HG02610 (cell line): ENCODE measurements around the gene ZNF559.
"Not testable (repeated sequence)": the region's sequence is repeated elsewhere in the genome, so short reads cannot be mapped to it uniquely, and the experiment has no call there.

Source experiments
- ATAC-seq: cut with Tn5 transposase; IDR thresholded peaks from one replicate; pipeline ENCODE4 v1.9.1; 2021; ENCODE audit warnings: mild to moderate bottlenecking, moderate library complexity; ENCODE audit not compliant: unreplicated experiment

The ZNF559 gene

DNA sequence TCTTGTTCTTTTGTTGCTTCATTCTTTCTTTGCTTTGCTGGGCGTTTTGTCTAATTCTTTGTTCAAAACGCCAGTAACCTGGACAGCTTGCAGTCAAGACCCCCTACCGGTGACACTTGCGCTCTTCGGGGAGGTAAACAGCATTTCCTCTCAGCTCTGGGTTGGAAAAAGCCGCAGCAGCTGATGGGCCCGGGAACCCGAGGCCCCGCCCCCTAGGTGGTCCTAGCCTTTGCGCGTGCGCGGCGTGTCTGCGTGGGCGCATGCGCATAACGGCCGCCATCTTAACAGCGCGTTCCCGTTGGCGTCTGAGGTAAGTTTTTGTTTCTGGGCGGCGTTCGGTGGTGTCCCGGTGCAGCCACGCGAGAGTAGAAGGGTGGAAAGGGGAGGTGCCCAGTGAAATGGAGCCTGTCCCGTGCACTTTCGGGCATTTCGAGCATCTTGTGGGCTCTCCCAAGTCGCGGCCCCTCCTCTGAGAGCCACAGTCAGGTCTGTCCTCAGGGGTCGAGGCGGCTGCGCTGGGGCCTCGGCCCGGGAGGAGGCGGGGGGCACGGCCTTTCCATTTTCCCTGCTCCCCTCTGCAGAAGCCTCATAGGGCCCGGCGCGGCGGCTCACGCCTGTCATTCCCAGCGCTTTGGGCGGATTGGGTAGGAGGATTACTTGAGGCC lies at the start of gene ZNF559:
Gene ZNF559 (plus strand): TSS at position 261 of the 665 bp plus-strand sequence. CDS start 14,371 bp downstream, outside the sequence.
- peak; percentile 96 for ATAC-seq

DNA sequence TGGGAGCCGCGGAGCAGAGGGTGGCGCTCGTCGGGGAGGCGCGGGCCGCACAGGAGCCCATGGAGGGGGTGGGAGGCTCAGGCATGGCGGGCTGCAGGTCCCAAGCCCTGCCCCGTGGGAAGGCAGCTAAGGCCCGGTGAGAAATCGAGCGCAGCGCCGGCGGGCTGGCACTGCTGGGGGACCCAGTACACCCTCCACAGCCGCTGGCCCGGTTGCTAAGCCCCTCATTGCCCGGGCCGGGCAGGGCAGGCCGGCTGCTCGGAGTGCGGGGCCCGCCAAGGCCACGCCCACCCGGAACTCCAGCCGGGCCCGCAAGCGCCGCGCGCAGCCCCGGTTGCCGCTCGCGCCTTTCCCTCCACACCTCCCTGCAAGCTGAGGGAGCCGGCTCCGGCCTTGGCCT lies 40.5 kb upstream of the ZNF559 start:
- ATAC-seq, result not testable (repeated sequence)

DNA sequence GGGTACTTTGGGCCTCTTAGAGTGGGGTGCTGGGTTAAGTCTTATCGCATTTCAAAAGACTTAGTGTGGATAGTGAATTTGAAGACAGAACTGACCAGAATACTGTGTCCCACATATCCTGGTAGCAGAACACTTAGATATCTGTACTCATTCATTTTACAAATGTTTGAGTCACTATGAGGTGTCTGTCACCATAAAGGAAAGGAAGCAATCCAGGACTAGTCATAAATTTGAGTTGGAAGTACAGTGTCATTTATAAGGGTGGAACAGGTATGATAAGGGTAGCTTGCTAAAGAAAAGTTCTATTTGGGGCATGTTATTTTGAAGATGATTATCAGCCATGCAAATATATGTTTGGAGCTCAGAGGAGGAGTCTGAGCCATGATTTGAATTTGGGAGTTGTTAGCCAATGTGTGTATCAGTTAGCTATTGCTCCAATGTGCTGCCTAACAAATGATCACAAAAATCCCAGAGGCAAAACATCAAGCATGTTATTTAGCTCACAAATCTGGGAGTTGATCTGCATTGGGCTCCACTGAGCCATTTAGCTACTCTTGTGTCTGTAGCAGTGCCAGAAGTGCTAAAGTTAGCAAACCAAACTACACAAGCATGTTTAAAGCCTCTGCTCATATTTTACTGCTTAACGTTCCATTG lies 34.6 kb upstream of the ZNF559 start:
- ATAC-seq, result no peak

DNA sequence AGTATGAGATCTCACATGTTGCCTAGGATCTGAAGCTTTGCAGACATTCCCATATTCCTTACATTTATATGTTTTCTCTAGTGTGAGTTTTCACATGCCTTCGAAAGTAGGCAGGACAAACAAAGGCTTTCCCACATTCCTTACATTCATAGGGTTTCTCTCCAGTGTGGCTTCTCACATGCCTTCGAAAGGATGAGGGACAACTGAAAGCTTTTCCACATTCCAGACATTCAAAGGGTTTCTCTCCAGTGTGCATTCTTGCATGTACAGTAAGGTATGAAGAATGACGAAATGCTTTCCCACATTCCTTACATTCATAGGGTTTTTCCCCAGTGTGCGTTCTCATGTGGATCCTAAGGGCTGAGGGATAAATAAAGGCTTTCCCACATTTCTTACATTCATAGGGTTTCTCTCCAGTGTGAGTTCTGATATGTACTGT lies 28.5 kb upstream of the ZNF559 start:
- no peak for ATAC-seq

DNA sequence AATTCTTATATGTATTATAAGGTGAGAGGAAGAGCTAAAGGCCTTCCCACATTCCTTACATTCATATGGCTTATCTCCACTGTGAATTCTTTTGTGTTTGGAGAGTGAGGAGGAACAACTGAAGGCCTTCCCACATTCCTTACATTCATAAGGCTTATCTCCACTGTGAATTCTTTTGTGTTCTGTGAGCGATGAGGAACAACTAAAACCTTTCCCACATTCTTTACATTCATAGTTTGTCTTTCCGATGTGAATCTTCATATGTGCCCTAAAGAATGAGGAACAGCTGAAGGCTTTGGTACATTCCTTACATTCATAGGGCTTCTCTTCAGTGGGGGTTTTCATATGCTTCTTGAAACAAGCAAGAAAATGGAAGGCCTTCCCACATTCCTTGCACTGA lies 27.6 kb upstream of the ZNF559 start:
- ATAC-seq, result no peak

DNA sequence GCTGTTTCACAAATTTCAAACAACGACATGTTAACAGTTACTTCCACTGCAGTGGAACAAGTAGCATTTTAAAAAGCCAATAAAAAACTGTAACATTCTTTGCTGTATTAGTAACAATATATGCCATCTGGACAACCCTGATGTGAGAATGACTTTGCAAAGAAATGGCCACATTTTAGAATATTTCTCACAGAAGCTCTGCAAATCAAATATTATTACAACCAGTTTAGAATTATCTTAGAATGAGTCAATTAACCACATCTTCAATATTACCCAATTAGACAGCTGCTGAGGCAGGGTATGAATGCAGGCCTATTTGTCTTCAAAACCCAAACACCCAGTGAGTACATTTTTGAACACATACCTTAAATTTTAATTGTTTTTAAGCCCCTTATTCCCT lies 17.5 kb upstream of the ZNF559 start:
- ATAC-seq, result no peak

DNA sequence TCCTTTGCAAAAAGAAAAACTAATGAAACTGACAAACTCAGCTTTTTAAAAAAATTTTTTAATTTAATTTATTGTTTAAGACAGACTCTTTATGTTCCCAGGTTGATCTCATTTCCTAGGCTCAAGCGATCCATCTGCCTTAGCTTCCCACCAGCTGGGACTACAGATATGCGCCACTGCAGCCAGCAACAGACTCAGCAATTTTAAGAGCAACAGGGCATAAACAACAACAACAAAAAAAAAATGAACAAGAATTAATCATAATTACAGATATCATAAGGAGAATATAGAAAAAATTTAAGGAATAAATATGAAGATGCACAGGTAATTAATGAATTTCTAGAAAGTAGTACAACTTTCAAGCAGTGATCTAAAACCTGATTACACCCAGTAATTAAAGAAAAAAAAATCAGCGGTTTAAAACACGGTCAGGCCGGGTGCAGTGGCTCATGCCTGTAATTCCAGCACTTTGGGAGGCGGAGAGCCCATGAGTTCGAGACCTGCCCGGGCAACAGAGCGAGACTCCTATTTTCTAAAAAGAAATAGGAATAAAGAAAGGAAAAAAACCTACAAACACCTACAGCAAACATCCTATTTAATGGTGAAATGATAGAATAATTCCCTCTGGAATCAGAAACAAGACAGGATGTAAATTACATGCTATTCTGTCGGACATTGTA lies 15.7 kb upstream of the ZNF559 start:
- ATAC-seq, result no peak

DNA sequence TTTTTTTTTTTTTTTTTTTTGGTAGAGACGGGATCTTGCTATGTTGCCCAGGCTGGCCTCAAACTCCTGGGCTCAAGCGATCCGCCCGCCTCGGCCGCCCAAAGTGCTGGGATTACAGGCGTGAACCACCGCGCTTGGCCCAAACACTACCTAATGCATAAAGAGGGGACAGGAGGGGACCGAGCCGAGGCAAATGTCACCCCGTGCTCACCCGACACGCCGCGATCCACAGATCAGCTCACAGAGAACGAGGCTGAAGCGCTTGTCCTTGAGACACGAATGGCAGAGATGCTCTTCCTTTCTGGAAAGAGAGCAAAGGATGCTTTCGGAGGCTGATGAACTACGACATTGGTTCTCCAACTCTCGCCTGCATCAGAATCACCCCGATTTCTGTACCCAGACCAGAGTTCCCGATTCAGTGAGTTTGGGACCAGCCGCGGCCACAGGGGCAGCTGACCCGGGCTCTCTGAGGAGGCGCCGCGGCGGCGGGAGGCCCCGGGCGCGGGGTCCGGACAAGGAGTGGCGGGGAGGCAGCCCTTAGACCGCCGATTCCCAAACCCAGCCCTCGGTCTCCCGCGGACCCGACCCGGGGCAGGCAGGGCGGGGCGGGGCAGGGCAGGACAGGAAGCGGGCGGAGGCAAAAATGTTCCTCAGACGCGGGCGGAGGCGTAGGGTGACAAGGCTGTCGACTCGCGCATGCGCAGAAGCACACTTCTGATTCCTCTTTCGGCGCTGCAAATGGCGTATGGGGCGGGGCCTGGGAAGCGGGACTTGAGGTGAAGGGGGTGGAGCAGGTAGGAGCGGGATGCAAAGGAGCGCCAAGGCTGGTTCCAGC lies 14.6 kb upstream of the ZNF559 start, which contains the start of gene ZNF699:
Gene ZNF699 (minus strand): TSS at position 700 of the 835 bp plus-strand sequence. CDS start 4,719 bp downstream, outside the sequence.
- peak; percentile 87 for ATAC-seq

DNA sequence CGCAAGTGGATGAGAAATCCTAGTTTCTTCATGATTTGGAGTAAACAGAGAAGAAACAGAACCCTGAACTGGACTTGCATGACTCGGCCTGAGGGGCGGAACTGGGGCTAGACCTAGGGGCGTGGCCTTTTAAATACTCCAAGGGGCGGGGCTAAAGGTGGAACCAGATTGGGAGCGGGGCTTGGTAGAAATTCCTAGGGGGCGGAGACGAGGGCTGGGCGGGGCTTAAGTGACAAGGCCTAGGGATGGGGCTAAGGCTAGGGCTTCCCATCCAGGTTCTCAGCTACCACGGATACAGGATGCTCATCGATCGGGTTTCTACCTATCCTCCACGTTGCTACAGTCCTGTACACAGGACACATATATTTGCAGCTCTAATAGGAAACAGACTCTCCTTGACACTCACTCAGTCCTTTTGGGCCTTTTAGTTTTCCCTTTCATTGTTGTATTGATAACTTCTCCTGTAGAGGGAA lies 14.0 kb upstream of the ZNF559 start:
- ATAC-seq, result peak; percentile 61

DNA sequence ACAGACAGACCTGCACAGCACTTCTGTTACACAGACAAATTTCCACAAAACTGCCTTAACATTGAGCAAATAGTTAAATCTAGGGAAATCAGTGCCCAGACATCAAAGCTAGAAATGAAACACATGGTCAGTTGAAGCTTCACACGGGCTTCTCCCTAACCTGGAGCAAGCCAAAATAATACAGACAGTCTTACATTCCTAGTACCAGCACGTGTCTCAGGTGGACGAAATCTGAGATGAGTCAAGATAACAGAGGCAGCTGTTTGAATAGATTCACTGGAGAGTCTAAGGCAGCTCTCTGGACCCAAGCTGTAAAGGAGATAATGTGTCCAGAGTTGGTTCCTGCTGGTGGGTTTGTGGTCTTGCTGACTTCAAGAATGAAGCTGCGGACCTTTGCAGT lies 10.2 kb upstream of the ZNF559 start:
- no peak for ATAC-seq

DNA sequence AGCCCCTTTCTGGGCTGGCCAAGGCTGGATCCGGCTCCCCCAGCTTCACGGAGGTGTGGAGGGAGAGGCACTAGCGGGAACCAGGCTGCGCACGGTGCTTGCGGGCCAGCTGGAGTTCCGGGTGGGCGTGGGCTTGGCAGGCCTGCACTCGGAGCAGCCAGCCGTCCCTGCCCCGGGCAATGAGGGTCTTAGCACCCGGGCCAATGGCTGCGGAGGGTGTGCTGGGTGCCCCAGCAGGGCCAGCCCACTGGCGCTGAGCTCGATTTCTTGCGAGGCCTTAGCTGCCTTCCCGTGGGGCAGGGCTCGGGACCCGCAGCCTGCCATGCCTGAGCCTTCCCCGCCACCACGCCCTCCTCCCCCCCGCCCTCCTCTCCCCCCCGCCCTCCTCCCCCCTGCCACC lies 2.6 kb upstream of the ZNF559 start:
- no peak for ATAC-seq

DNA sequence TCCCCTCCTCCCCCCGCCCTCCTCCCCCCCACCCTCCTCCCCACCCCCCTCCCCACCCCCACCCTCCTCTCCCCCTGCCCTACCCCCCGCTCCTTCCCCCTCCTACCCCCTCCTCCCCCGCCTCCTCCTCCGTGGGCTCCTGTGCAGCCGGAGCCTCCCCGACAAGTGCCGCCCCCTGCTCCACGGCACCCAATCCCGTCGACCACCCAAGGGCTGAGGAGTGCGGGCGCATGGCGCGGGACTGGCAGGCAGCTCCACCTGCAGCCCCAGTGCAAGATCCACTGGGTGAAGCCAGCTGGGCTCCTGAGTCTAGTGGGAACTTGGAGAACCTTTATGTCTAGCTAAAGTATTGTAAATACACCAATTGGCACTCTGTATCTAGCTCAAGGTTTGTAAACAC lies 2.2 kb upstream of the ZNF559 start:
- not testable (repeated sequence) for ATAC-seq

DNA sequence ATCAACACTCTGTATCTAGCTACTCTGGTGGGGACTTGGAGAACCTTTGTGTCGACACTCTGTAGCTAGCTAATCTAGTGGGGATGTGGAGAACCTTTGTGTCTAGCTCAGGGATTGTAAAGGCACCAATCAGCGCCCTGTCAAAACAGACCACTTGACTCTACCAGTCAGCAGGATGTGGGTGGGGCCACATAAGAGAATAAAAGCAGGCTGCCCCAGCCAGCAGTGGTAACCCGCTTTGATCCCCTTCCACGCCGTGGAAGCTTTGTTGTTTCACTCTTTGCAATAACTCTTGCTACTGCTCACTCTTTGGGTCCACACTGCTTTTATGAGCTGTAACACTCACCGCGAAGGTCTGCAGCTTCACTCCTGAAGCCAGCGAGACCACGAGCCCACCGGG lies 1.8 kb upstream of the ZNF559 start:
- ATAC-seq, result not testable (repeated sequence)

DNA sequence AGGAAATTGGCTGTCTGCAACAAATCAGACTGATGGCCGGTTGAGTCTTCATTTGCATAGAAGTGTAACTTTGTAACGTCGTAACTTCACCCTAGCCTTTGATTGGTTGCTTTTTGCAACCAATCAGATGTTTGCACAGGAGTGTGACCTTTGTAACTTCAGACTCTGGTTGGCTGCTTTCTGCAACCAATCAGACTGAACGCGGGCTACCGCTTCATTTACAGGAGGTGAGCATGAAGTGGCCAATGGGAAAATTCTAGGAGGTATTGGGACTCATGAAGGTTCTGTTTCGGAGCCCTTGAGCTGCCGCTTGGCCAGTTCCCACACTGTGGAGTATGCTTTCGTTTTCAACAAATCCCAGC lies 441 bp upstream of the ZNF559 start:
- ATAC-seq, result peak; percentile 41

DNA sequence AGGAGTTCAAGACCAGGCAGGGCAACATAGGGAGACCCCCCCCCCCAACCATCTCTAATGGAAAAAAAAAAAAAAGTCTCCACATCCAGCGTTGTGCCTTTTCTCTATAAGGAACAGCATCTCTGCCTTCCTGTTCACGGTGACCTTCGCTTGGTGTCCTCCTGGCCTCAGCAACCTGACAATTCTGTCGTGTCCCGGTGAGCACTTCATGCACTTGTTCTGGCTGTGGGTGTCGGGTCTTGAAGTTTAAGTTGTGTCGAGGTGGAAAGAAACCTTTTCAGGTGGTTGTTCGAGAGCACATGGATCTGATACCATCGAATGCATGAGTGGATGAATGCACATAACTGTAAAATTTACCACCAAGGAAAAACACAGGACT lies 594 bp downstream of the ZNF559 start:
- no peak for ATAC-seq

DNA sequence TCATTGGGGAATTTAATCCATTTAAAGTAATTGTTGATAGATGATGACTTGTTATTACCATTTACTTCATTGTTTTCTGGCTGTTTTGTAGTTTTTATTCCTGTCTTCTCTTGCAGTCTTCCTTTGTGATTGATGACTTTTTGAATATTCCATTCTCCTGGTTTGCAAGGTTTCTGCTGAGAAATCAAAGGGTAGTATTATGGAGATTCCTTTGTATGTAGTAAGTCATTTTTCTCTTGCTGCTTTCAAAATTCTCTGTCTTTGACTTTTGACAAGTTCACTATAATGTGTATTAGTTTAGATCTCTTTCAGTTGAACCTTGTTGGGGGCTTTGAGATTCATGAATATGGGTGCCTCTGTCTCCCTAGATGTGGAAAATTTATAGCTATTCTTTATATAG lies 6.0 kb downstream of the ZNF559 start:
- ATAC-seq, result no peak

DNA sequence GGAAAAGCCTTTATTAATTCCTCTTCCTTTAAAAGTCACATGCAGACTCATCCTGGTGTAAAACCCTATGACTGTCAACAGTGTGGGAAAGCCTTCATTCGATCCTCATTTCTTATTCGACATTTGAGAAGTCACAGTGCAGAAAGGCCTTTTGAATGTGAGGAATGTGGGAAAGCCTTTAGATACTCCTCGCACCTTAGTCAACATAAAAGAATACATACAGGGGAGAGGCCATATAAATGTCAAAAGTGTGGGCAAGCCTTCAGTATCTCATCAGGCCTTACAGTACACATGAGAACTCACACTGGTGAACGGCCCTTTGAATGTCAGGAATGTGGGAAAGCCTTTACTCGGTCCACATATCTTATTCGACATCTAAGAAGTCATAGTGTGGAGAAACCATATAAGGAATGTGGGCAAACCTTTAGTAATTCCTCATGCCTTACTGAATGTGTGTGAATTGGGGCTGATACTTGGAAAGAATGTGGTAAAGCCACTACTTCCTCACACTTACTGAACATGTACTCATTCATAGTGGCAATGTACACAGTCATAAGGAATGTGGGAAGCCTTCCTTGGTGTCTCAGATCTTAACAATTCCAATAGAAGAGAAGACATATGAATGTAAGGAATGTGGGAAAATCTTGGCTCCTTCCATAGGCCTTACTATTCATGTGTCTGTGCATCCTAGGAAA lies 18.8 kb downstream of the ZNF559 start:
- no peak for ATAC-seq

DNA sequence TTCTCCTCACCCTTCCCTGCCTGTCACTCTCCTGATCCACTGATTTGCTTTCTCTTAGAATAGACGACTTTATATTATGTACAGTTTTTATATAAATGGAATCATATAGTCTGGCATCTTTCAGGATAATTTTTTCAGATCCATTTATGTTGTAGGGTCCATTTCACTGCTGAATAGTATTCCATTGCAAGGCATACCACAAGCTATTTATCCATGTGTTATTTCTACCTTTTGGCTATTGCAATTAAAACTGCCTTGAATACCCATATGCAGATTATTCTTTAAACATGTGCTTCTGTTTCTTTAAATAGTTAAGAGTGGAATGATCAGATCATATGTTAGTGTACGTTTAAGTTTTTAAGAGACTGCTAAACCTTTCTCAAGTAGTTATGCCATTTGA lies 21.0 kb downstream of the ZNF559 start:
- ATAC-seq, result no peak

DNA sequence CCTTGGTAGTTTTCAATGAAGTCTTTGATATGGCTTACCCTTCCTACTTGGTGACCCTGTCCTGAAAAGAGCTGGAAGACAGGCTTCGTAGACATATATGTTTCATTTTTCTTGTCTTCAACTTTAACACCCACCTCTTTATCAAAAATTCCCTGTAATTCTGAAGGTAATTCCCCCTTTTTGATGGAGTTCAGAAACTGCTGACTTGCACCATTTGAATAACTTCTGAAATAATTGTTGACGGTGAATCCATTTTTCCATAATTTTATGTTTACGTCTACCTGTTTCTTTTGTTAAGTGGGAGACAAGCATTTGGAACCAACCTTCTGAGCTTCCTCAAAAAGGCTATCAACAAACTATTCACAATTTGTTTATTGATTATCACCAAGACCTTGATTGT lies 24.3 kb downstream of the ZNF559 start:
- ATAC-seq, result no peak

DNA sequence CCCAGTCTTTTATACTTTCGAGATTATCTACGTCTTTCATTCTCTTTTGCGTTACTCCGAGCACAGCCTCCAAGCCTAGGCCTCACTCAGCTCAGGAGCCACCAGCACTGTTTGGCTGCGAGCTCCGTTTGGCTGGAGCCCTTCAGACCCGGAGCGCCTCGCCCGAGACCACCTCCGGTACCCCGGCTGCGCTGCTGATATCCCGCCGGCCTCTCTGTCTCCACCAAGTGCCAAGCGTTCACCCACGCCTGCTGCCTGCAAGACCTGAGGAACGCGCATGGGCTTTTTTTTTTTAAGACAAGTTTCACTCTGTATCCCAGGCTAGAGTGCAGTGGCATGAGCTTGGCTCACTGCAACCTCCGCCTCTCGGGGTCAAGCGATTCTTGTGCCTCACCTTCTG lies 24.7 kb downstream of the ZNF559 start:
- ATAC-seq, result no peak
